ENCODE measurements around the gene SEC16B. TPM values are rescaled to one million over a fixed set of nuclear protein-coding genes. Genes with fewer than 3 reads are reported as not detected.

Gene SEC16B
- total and polyA plus RNA-seq, 10 donors: 2.9 to 15.4 (median 7.8) TPM

- no peak for DNase-seq
- Histone ChIP-seq H3K4me1 (peaks cover 0 to 2% (median 0%) of the 10 kb centered on the region in 6 donors), H3K27me3 (replicated peaks in 1 of 7) (no peaks in the 10 kb centered on the region), H3K36me3 (peaks cover 0 to 12% (median 2%) of the 10 kb centered on the region in 6 donors), H3K4me3 (no peak overlapping the region), H3K27ac (no peak overlapping the region), H3K9me3 (no peaks in the 10 kb centered on the region)
- 95 to 98% (median 97%) methylated on average over 4 of the region's 4 CpGs for WGBS, 5 donors
- intact Hi-C loops (cut with DNase I; ENCODE audit: low total_unique reads): no loop called here
- no peak for TF ChIP-seq POLR2AphosphoS5 (IDR thresholded peaks at IDR 0.05)
- no peak for TF ChIP-seq POLR2A (IDR thresholded peaks at IDR 0.05)
- TF ChIP-seq, protein P1, sequence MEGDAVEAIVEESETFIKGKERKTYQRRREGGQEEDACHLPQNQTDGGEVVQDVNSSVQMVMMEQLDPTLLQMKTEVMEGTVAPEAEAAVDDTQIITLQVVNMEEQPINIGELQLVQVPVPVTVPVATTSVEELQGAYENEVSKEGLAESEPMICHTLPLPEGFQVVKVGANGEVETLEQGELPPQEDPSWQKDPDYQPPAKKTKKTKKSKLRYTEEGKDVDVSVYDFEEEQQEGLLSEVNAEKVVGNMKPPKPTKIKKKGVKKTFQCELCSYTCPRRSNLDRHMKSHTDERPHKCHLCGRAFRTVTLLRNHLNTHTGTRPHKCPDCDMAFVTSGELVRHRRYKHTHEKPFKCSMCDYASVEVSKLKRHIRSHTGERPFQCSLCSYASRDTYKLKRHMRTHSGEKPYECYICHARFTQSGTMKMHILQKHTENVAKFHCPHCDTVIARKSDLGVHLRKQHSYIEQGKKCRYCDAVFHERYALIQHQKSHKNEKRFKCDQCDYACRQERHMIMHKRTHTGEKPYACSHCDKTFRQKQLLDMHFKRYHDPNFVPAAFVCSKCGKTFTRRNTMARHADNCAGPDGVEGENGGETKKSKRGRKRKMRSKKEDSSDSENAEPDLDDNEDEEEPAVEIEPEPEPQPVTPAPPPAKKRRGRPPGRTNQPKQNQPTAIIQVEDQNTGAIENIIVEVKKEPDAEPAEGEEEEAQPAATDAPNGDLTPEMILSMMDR (IDR thresholded peaks at IDR 0.05 in 8 of 11, conservative IDR thresholded peaks at IDR 0.05 in 3 of 11): no peak
Observed at GRCh38 chr1:178006043-178006442, 36.2 kb upstream of the SEC16B start.

DNA sequence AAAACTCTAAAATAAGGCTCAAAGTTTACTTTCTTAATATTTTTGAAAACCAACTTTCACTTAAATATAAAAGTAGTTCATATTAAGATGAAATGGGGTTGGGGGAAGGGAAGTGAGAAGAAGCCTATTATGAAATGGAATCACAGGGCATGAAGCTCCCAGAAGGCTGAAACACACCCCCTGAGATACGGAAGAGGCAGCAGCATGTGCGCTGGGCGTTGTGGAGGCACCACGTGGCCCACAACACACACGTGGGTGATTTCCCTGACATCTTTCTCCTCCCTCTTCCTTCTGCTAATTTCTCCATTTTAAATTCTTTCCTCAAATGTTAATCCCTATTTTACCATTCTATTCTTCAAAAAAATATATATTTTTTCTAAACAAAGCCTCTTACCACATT is 35.6 kb upstream of the SEC16B start:
- intact Hi-C loops (cut with DNase I; ENCODE audit: low total_unique reads): no loop called here
- DNase-seq: no peak
- Histone ChIP-seq H3K27ac (no peak overlapping the region), H3K4me3 (no peak overlapping the region), H3K36me3 (peaks cover 0 to 12% (median 2%) of the 10 kb centered on the region in 6 donors), H3K9me3 (no peaks in the 10 kb centered on the region), H3K27me3 (replicated peaks in 1 of 7) (no peaks in the 10 kb centered on the region), H3K4me1 (peaks cover 0 to 5% (median 0%) of the 10 kb centered on the region in 6 donors)
- TF ChIP-seq, protein P1 (IDR thresholded peaks at IDR 0.05 in 8 of 11, conservative IDR thresholded peaks at IDR 0.05 in 3 of 11): no peak
- 65 to 82% (median 72%) methylated on average over 5 of the region's 5 CpGs for WGBS, 5 donors

DNA sequence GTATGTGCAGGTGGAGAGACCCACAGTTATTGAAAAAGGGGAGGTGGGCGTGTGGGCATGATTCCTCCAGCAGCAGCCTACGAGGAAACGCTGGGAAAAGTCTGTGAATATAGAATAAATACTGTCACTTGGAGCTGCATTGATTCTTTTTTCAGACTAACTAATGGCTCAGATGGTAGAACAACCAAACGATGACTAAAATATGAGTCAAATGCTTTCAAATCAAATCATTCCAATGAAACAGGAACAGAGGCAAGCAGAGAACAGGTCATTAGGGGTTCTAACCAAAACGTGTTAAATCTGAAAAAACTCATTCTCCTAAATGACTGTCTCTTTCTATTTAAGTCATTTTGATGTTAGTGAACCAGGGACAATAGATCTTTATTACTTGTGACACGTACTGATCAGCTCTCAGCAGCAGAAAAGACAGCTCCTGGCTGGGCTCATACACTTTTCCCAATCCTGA is 35.1 kb upstream of the SEC16B start:
- WGBS, 5 donors: 67 to 82% (median 77%) methylated on average over 6 of the region's 6 CpGs
- DNase-seq: no peak
- TF ChIP-seq POLR2AphosphoS5 (IDR thresholded peaks at IDR 0.05) (no peak), POLR2A (IDR thresholded peaks at IDR 0.05) (no peak)
- TF ChIP-seq, protein P1 (IDR thresholded peaks at IDR 0.05 in 8 of 11, conservative IDR thresholded peaks at IDR 0.05 in 3 of 11): no peak
- H3K27ac ChIP-seq: no peak overlapping the region
- intact Hi-C loops (cut with DNase I; ENCODE audit: low total_unique reads): no loop called here
- H3K4me1 ChIP-seq: peaks cover 0 to 5% (median 0%) of the 10 kb centered on the region in 6 donors
- peaks cover 0 to 12% (median 2%) of the 10 kb centered on the region in 6 donors for H3K36me3 ChIP-seq
- no peak overlapping the region for H3K4me3 ChIP-seq
- no peaks in the 10 kb centered on the region for H3K27me3 ChIP-seq (replicated peaks in 1 of 7)
- no peaks in the 10 kb centered on the region for H3K9me3 ChIP-seq

- TF ChIP-seq POLR2AphosphoS5 (IDR thresholded peaks at IDR 0.05): no peak
- Histone ChIP-seq H3K27ac (no peak overlapping the region), H3K36me3 (no peaks in the 10 kb centered on the region), H3K4me3 (no peak overlapping the region), H3K4me1 (peaks cover 0 to 5% (median 0%) of the 10 kb centered on the region in 6 donors), H3K27me3 (replicated peaks in 1 of 7) (no peaks in the 10 kb centered on the region), H3K9me3 (no peaks in the 10 kb centered on the region)
- no peak for DNase-seq
- intact Hi-C loops (cut with DNase I; ENCODE audit: low total_unique reads): no loop called here
- 74 to 86% (median 75%) methylated on average over 4 of the region's 4 CpGs for WGBS, 5 donors
Observed at GRCh38 chr1:177998696-177999631, 29.1 kb upstream of the SEC16B start.
